Measurements from ENCODE around the gene SSBP2. TPM values are rescaled to one million over a fixed set of nuclear protein-coding genes. Genes with fewer than 3 reads are reported as not detected.

Gene SSBP2
- total RNA-seq, 6 donors from 2014 or later = 23.0 to 110 (median 32.9) TPM

GRCh38 chr5:81400375-81400774 is 350.5 kb downstream of the SSBP2 start:
- H3K4me1 ChIP-seq = no peaks in the 10 kb centered on the region
- no peaks in the 10 kb centered on the region for H3K27me3 ChIP-seq
- H3K4me3 ChIP-seq = no peak overlapping the region
- H3K36me3 ChIP-seq = no peaks in the 10 kb centered on the region
- DNase-seq = no peak
- ATAC-seq (ENCODE audit: low FRiP score in 2 of 2) = no peak
- TF ChIP-seq POLR2AphosphoS5 (IDR thresholded peaks at IDR 0.05) (no peak), POLR2A (IDR thresholded peaks at IDR 0.05) (no peak), CTCF (IDR thresholded peaks at IDR 0.05) (no peak), EP300 (IDR thresholded peaks at IDR 0.05) (no peak)
- no peaks in the 10 kb centered on the region for H3K9me3 ChIP-seq
- no peak overlapping the region for H3K27ac ChIP-seq
- WGBS, 2 donors = 32 to 47% methylated on average over 2 of the region's 2 CpGs

DNA sequence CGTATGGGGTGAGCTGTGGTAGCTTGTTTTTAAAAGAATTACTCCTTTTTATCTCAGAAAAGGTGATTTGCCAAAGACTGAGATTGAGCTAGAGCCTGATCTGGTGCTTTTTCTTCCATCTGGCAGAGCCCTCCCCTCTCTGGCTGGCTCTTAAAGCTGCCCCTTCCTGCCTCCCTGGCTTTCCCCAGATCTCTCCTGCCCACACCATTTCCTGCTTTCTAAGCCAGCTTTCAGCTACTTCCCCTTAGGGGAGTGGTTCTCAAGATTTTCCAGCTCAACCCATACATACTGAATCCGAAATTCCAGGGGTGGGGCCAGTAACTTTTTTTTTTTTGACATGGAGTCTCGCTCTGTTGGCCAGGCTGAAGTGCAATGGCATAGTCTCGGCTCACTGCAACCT is 352.2 kb downstream of the SSBP2 start:
- DNase-seq = no peak
- no peaks in the 10 kb centered on the region for H3K9me3 ChIP-seq
- ATAC-seq (ENCODE audit: low FRiP score in 2 of 2) = no peak
- H3K4me3 ChIP-seq = no peak overlapping the region
- TF ChIP-seq POLR2AphosphoS5 (IDR thresholded peaks at IDR 0.05) (no peak), EP300 (IDR thresholded peaks at IDR 0.05) (no peak)
- H3K27ac ChIP-seq = no peak overlapping the region
- H3K4me1 ChIP-seq = peaks cover 3 to 8% (median 7%) of the 10 kb centered on the region in 4 donors
- no peaks in the 10 kb centered on the region for H3K36me3 ChIP-seq
- WGBS, 2 donors = 52 to 58% methylated on average over 4 of the region's 4 CpGs
- peaks cover 0 to 5% (median 2%) of the 10 kb centered on the region in 4 donors for H3K27me3 ChIP-seq

DNA sequence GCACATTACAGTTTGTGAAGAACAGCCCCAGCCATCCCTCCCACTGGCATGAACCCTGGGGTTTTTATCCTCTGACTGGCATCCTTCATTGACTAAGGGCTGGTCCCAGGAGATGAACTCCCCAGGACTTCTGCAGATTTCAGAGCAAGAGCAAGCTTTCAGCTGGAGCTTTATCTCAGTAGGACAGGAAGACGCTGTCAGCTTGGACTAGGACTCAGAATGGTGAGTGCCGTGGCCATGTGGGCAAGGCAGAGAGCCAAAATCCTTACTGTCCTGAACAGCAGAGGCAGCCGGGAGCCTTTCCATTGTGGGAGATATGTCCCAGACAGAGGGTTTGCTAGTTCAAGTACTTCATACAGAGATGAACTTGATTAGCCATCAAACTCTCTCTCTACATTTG is 353.7 kb downstream of the SSBP2 start:
- ATAC-seq (ENCODE audit: low FRiP score in 2 of 2) (no peak), DNase-seq (no peak)
- no peaks in the 10 kb centered on the region for H3K36me3 ChIP-seq
- H3K27me3 ChIP-seq = peaks cover 0 to 11% (median 7%) of the 10 kb centered on the region in 4 donors
- WGBS, 2 donors = 0 to 9% methylated on average over 3 of the region's 3 CpGs
- no peaks in the 10 kb centered on the region for H3K9me3 ChIP-seq
- peaks cover 7 to 13% (median 12%) of the 10 kb centered on the region in 4 donors for H3K4me1 ChIP-seq
- no peak overlapping the region for H3K27ac ChIP-seq
- H3K4me3 ChIP-seq = no peak overlapping the region
- TF ChIP-seq POLR2AphosphoS5 (IDR thresholded peaks at IDR 0.05) (no peak), POLR2A (IDR thresholded peaks at IDR 0.05) (no peak), EP300 (IDR thresholded peaks at IDR 0.05) (no peak), CTCF (IDR thresholded peaks at IDR 0.05) (no peak)

DNA sequence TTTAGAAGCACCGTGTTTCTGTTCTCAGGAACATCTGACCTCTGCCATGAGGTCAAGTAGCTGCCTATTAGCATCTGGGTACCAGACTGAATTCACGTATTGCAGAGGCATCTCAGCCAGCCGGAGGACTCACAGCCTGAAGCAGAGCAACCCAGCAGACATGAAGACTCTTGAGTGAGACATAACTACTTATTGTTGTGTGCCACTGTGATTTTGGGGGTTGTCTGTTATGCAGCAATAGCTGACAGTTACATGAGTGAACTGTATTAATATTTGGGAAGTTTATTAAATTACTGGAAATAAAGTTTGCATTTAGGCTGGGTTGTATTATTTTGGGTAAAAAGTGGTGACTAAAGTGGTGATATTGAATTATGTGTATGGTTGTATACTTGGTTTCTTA is 355.6 kb downstream of the SSBP2 start:
- Histone ChIP-seq H3K4me3 (no peak overlapping the region), H3K27ac (no peak overlapping the region), H3K9me3 (no peaks in the 10 kb centered on the region), H3K36me3 (no peaks in the 10 kb centered on the region), H3K4me1 (peaks cover 7 to 13% (median 12%) of the 10 kb centered on the region in 4 donors), H3K27me3 (peaks cover 0 to 12% (median 7%) of the 10 kb centered on the region in 4 donors)
- DNase-seq (no peak), ATAC-seq (ENCODE audit: low FRiP score in 2 of 2) (no peak)
- TF ChIP-seq EP300 (IDR thresholded peaks at IDR 0.05) (no peak), CTCF (IDR thresholded peaks at IDR 0.05) (no peak), POLR2AphosphoS5 (IDR thresholded peaks at IDR 0.05) (no peak), POLR2A (IDR thresholded peaks at IDR 0.05) (no peak)
- WGBS, 2 donors = 67 to 81% methylated on average over 3 of the region's 3 CpGs

DNA sequence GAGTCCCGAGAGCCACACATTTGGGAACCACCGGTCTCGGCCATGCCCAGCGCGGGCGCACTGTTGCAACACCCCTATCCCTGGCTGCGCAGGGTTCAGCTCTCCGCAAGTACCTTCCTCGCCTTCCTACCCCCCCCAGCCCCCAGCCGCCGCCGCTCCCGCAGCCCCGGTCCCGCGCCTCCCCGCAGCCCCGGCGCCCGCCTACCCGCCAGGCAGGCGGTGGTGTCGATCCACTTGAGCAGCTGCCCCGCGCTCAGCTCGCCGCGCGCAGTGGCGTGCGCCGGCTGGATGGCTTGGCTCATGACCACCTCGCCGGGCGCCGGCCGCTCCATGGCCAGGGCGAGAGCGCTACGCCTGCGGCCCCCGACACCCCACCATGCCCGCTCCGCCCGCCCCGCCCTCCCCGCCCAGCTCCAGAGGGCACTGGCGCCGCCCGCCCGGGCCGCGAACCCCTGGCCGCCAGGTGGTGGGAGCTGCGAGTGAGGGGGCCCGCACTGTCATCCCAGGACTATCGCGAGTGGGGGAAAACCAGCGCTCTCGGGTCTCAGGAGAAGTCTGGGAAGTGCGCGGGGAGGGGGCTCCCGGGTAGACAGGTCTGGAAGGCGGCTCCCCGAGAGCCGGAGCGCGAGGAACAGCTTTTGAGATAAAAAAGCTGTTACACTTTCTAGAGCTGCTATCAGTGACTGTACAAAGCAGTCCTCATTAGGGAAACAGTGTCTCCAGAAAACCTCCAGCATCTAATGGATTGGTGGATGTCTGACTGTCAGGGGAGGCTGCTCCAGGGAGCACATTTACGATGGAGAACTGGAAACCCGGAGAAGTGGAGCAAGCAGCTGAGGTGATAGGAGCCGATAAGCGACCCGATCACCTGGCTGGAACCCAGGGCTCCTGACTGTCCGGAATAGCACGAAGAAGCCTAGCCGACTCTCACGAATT is 356.8 kb downstream of the SSBP2 start, which contains the start of gene ACOT12:
Gene ACOT12, minus strand, starts transcription at position 352 of the 936 bp plus-strand sequence. Its CDS starts 20 bp downstream, at position 332.
- no peaks in the 10 kb centered on the region for H3K9me3 ChIP-seq
- peaks cover 0 to 12% (median 7%) of the 10 kb centered on the region in 4 donors for H3K27me3 ChIP-seq
- no peaks in the 10 kb centered on the region for H3K36me3 ChIP-seq
- ATAC-seq (ENCODE audit: low FRiP score in 2 of 2) = peak in 1 of 2 donors; percentile 55
- peaks cover 7 to 13% (median 12%) of the 10 kb centered on the region in 4 donors for H3K4me1 ChIP-seq
- WGBS, 2 donors = 12 to 17% methylated on average over 19 to 26 of the region's 77 CpGs
- DNase-seq = peak in 1 of 2 donors; percentile 86
- no peak within 1 kb of the TSS for H3K27ac ChIP-seq
- no peak for TF ChIP-seq CTCF (IDR thresholded peaks at IDR 0.05)
- H3K4me3 ChIP-seq = peak within 1 kb of the TSS in 3 of 4 donors; percentile 34 to 48 (median 47)
